Measurements from ENCODE around the gene SOCS1. TPM values are rescaled to one million over a fixed set of nuclear protein-coding genes. Genes with fewer than 3 reads are reported as not detected.

SOCS1 gene
- total and polyA plus RNA-seq, 9 of the 15 experiments (the other 6 are each of a cell fraction or from before 2014, with no cell fraction given), result 0.04 to 7.5 (median 2.3) TPM

DNA sequence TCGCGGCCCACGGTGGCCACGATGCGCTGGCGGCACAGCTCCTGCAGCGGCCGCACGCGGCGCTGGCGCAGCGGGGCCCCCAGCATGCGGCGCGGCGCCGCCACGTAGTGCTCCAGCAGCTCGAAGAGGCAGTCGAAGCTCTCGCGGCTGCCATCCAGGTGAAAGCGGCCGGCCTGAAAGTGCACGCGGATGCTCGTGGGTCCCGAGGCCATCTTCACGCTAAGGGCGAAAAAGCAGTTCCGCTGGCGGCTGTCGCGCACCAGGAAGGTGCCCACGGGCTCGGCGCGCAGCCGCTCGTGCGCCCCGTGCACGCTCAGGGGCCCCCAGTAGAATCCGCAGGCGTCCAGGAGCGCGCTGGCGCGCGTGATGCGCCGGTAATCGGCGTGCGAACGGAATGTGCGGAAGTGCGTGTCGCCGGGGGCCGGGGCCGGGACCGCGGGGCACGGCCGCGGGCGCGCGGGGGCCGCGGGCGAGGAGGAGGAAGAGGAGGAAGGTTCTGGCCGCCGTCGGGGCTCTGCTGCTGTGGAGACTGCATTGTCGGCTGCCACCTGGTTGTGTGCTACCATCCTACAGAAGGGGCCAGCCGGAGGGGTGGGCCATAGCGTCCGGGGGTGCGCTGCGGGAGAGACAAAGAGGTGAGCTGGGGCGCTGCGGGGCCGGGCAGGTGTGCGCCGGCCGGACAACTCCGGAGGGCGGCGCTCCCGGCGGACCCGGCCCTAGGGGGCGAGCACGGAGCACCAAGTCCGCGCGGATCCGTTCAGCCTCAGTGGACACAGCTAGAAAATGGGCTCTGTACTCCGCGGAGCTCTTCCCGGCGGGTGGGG is 879 bp downstream of the SOCS1 start (continued):
- TF ChIP-seq POLR2AphosphoS5 (IDR thresholded peaks at IDR 0.05; ENCODE audit: control insufficient read depth, insufficient read depth, low read depth, low read length), result no peak
- peak; percentile 100 for TF ChIP-seq FOXP1 (CRISPR knock-in tag; IDR thresholded peaks at IDR 0.05)
- 0 out of 2 replicates have a peak, but pooled peaks have one; percentile 7 for TF ChIP-seq NCOA6 (IDR thresholded peaks at IDR 0.05)
- TF ChIP-seq CREM (IDR thresholded peaks at IDR 0.05; ENCODE audit: low read depth), result peak; percentile 56
- no peak for TF ChIP-seq NFXL1 (CRISPR knock-in tag; IDR thresholded peaks at IDR 0.05)
- TF ChIP-seq SAFB2 (IDR thresholded peaks at IDR 0.05; ENCODE audit: borderline replicate concordance, low read depth, low read length, severe bottlenecking), result no peak
- TF ChIP-seq, protein P1, sequence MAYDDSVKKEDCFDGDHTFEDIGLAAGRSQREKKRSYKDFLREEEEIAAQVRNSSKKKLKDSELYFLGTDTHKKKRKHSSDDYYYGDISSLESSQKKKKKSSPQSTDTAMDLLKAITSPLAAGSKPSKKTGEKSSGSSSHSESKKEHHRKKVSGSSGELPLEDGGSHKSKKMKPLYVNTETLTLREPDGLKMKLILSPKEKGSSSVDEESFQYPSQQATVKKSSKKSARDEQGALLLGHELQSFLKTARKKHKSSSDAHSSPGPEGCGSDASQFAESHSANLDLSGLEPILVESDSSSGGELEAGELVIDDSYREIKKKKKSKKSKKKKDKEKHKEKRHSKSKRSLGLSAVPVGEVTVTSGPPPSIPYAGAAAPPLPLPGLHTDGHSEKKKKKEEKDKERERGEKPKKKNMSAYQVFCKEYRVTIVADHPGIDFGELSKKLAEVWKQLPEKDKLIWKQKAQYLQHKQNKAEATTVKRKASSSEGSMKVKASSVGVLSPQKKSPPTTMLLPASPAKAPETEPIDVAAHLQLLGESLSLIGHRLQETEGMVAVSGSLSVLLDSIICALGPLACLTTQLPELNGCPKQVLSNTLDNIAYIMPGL (CRISPR knock-in tag; IDR thresholded peaks at IDR 0.05), result peak; percentile 99
- no peak for TF ChIP-seq KLF10 (CRISPR knock-in tag; IDR thresholded peaks at IDR 0.05)
- no peak for TF ChIP-seq ARNT (IDR thresholded peaks at IDR 0.05)
- no peak for TF ChIP-seq ZNF699 (CRISPR knock-in tag; IDR thresholded peaks at IDR 0.05; ENCODE audit: insufficient replicate concordance)
- 0 out of 2 replicates have a peak, but pooled peaks have one; percentile 7 for TF ChIP-seq GATAD2B (IDR thresholded peaks at IDR 0.05; ENCODE audit: borderline replicate concordance)
- TF ChIP-seq ERF (CRISPR knock-in tag; IDR thresholded peaks at IDR 0.05), result peak; percentile 76; the same call in 1 of the 2 replicates
- TF ChIP-seq, protein P2, sequence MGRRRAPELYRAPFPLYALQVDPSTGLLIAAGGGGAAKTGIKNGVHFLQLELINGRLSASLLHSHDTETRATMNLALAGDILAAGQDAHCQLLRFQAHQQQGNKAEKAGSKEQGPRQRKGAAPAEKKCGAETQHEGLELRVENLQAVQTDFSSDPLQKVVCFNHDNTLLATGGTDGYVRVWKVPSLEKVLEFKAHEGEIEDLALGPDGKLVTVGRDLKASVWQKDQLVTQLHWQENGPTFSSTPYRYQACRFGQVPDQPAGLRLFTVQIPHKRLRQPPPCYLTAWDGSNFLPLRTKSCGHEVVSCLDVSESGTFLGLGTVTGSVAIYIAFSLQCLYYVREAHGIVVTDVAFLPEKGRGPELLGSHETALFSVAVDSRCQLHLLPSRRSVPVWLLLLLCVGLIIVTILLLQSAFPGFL (CRISPR knock-in tag; IDR thresholded peaks at IDR 0.05), result no peak
- no peak for TF ChIP-seq ZNF830 (CRISPR knock-in tag; IDR thresholded peaks at IDR 0.05)
- TF ChIP-seq, protein P3, sequence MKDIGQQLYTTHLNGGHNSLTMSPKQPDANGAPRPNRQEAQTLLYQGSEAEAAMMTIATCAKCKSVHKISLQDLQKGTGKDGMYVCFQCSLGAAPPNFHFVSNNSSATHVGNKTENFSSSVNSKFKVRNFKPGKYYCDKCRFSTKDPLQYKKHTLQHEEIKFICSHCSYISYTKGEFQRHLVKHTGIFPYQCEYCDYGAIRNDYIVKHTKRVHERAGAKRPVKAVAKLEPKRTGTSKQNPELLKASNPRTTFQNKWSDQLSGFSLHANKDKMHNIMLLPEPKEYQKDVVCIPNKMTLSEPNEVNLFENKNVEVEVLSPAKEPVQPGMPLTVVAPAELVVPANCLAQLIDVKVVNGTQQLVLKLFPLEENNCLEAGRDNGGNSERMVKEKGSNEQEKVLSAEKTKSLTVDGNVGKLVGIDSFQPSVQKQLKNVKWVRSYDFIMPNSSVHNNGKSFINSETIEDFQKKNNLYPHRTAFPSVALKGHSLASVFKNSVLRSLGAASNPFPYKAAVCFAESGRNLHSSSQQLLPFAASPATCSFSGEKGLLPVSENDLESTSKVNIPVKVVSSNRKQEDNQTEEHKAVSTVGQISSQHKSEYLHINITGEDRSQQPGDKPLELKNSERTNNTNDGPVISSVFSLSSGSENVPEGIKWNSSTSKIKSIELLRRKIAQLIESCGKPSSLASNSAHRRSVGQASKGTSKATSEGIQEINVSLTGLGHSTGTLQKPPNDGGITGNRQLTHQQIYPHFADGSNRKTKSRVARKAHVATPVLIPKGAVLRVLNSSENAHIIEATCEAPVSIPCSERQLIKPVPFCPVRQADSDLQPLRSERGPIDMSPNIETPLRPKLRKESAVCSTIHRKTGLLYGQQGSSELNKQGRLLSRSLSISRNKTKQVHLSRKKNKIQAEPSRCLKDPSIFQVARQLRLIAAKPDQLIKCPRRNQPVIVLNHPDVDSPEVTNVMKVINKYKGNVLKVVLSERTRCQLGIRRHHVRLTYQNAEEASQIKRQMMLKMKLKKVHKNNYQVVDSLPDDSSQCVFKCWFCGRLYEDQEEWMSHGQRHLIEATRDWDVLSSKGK (CRISPR knock-in tag; IDR thresholded peaks at IDR 0.05), result no peak
- TF ChIP-seq SREBF1 (IDR thresholded peaks at IDR 0.05; ENCODE audit: borderline replicate concordance, low read depth, low read length), result no peak
- no peak; the same call in 1 of the 2 replicates for TF ChIP-seq ZNF589 (CRISPR knock-in tag; IDR thresholded peaks at IDR 0.05; ENCODE audit: low read depth)
- TF ChIP-seq ASH1L (IDR thresholded peaks at IDR 0.05; ENCODE audit: borderline replicate concordance, low read depth, partially characterized antibody), result no peak
- TF ChIP-seq, protein P4, sequence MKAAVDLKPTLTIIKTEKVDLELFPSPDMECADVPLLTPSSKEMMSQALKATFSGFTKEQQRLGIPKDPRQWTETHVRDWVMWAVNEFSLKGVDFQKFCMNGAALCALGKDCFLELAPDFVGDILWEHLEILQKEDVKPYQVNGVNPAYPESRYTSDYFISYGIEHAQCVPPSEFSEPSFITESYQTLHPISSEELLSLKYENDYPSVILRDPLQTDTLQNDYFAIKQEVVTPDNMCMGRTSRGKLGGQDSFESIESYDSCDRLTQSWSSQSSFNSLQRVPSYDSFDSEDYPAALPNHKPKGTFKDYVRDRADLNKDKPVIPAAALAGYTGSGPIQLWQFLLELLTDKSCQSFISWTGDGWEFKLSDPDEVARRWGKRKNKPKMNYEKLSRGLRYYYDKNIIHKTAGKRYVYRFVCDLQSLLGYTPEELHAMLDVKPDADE (conservative IDR thresholded peaks at IDR 0.05; ENCODE audit: control insufficient read depth, low read depth, low read length), result peak; percentile 76
- TF ChIP-seq EHMT2 (IDR thresholded peaks at IDR 0.05), result no peak

Data from K562 (cell line).